ENCODE data around the gene UNC119. TPM values are rescaled to one million over a fixed set of nuclear protein-coding genes. Genes with fewer than 3 reads are reported as not detected.

The UNC119 gene
- total RNA-seq, 2 experiments from 2014 or later: 14.2 to 14.9 TPM

- H3K4me1 ChIP-seq (ENCODE audit: insufficient read depth, low read length, poor library complexity, severe bottlenecking): no peaks in the 10 kb centered on the region
- DNase-seq (ENCODE audit: low spot score): no peak
- 0 out of 2 replicates have a peak, but pooled peaks cover 2% of the 10 kb centered on the region for H3K9me3 ChIP-seq (ENCODE audit: low read length)
- no peak overlapping the region for H2AFZ ChIP-seq (ENCODE audit: low read length)
- H4K20me1 ChIP-seq (ENCODE audit: insufficient read depth, low read length): no peaks in the 10 kb centered on the region; the same call in 1 of the 2 replicates
- ChIA-PET CTCF (ENCODE audit: unreplicated experiment) (no interaction called here), POLR2A (interaction anchor here (0.6 kb wide), 2 partner anchors 17 to 22 kb away, joined by 3 read pairs; no protein-coding TSS in a partner anchor)
- intact Hi-C loops (cut with micrococcal nuclease; ENCODE audit: unreplicated experiment): no loop called here
- no peak overlapping the region for H3K4me2 ChIP-seq (ENCODE audit: low read length)
- H3K4me3 ChIP-seq (ENCODE audit: low read depth, low read length, poor library complexity, severe bottlenecking): no peak overlapping the region
- no peaks in the 10 kb centered on the region for H3K36me3 ChIP-seq (ENCODE audit: insufficient read depth, low read length)
- H3K27ac ChIP-seq (ENCODE audit: low read depth, low read length, poor library complexity, severe bottlenecking): no peak overlapping the region
- TF ChIP-seq EZH2phosphoT487 (IDR thresholded peaks at IDR 0.05; ENCODE audit: borderline replicate concordance, low read depth, low read length): no peak
- TF ChIP-seq CTCF (conservative IDR thresholded peaks at IDR 0.05; ENCODE audit: low read length): no peak
- no peaks in the 10 kb centered on the region for H3K9me2 ChIP-seq (ENCODE audit: insufficient read depth, low read length)
- BruUV-seq (replicated peaks): no TSS peak
- H3K79me2 ChIP-seq (ENCODE audit: insufficient read depth, low read depth, low read length): no peaks in the 10 kb centered on the region
Observed at GRCh38 chr17:28520687-28521086, 31.7 kb downstream of the UNC119 start.

GRCh38 chr17:28519236-28519635, 33.2 kb downstream of the UNC119 start:
- CTCF ChIA-PET (ENCODE audit: unreplicated experiment): no interaction called here
- H3K9me3 ChIP-seq (ENCODE audit: low read length): 0 out of 2 replicates have a peak, but pooled peaks cover 7% of the 10 kb centered on the region
- H3K36me3 ChIP-seq (ENCODE audit: insufficient read depth, low read length): no peaks in the 10 kb centered on the region
- no peak for DNase-seq (ENCODE audit: low spot score)
- H3K27ac ChIP-seq (ENCODE audit: low read depth, low read length, poor library complexity, severe bottlenecking): no peak overlapping the region
- no TSS peak for BruUV-seq (replicated peaks)
- no peak overlapping the region for H2AFZ ChIP-seq (ENCODE audit: low read length)
- no peaks in the 10 kb centered on the region for H3K79me2 ChIP-seq (ENCODE audit: insufficient read depth, low read depth, low read length)
- intact Hi-C loops (cut with micrococcal nuclease; ENCODE audit: unreplicated experiment): no loop called here
- no peaks in the 10 kb centered on the region; the same call in 1 of the 2 replicates for H4K20me1 ChIP-seq (ENCODE audit: insufficient read depth, low read length)
- H3K4me2 ChIP-seq (ENCODE audit: low read length): no peak overlapping the region
- POLR2A ChIA-PET: interaction anchor here (1.0 kb wide), 1 partner anchor 16 kb away, joined by 3 read pairs; no protein-coding TSS in a partner anchor
- no peaks in the 10 kb centered on the region for H3K4me1 ChIP-seq (ENCODE audit: insufficient read depth, low read length, poor library complexity, severe bottlenecking)
- TF ChIP-seq CTCF (conservative IDR thresholded peaks at IDR 0.05; ENCODE audit: low read length) (no peak), EZH2phosphoT487 (IDR thresholded peaks at IDR 0.05; ENCODE audit: borderline replicate concordance, low read depth, low read length) (no peak)
- no peak overlapping the region for H3K4me3 ChIP-seq (ENCODE audit: low read depth, low read length, poor library complexity, severe bottlenecking)
- H3K9me2 ChIP-seq (ENCODE audit: insufficient read depth, low read length): no peaks in the 10 kb centered on the region

DNA sequence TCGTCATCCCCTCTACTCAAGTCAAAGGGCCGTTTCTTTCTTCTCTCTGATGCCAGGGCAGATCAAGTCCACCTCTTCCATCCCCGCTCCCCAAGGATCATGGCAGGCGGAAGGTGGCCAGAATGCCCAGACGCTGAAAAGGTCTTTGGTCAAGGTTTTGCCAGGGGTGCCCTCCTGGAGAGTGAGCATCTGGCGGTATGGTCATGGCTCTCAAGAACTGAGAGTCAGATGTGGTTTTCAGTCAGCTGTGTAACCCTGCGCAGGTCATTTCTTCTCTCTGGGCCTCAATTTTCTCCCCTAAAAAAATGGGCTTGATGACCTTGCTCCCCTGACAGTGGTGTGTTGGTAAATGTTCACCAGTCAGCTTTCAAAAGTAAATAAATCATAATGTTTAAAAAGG, 33.8 kb downstream of the UNC119 start:
- no peak for DNase-seq (ENCODE audit: low spot score)
- no peaks in the 10 kb centered on the region for H3K9me2 ChIP-seq (ENCODE audit: insufficient read depth, low read length)
- no peak overlapping the region for H2AFZ ChIP-seq (ENCODE audit: low read length)

More for the DNA sequence above, 33.8 kb downstream of the UNC119 start:
- Histone ChIP-seq H3K36me3 (ENCODE audit: insufficient read depth, low read length) (no peaks in the 10 kb centered on the region), H3K9me3 (ENCODE audit: low read length) (0 out of 2 replicates have a peak, but pooled peaks cover 7% of the 10 kb centered on the region), H3K79me2 (ENCODE audit: insufficient read depth, low read depth, low read length) (no peaks in the 10 kb centered on the region), H3K4me2 (ENCODE audit: low read length) (no peak overlapping the region), H3K4me1 (ENCODE audit: insufficient read depth, low read length, poor library complexity, severe bottlenecking) (no peaks in the 10 kb centered on the region), H4K20me1 (ENCODE audit: insufficient read depth, low read length) (no peaks in the 10 kb centered on the region; the same call in 1 of the 2 replicates), H3K4me3 (ENCODE audit: low read depth, low read length, poor library complexity, severe bottlenecking) (no peak overlapping the region), H3K27ac (ENCODE audit: low read depth, low read length, poor library complexity, severe bottlenecking) (no peak overlapping the region)
- ChIA-PET POLR2A (interaction anchor here (0.7 kb wide), 1 partner anchor 1122 kb away, joined by 3 read pairs; no protein-coding TSS in a partner anchor), CTCF (ENCODE audit: unreplicated experiment) (no interaction called here)
- no TSS peak for BruUV-seq (replicated peaks)
- TF ChIP-seq CTCF (conservative IDR thresholded peaks at IDR 0.05; ENCODE audit: low read length): no peak
- TF ChIP-seq EZH2phosphoT487 (IDR thresholded peaks at IDR 0.05; ENCODE audit: borderline replicate concordance, low read depth, low read length): no peak
- intact Hi-C loops (cut with micrococcal nuclease; ENCODE audit: unreplicated experiment): no loop called here

All from OCI-LY7 (cell line).